ENCODE data around the gene HAGHL.

The HAGHL gene

DNA sequence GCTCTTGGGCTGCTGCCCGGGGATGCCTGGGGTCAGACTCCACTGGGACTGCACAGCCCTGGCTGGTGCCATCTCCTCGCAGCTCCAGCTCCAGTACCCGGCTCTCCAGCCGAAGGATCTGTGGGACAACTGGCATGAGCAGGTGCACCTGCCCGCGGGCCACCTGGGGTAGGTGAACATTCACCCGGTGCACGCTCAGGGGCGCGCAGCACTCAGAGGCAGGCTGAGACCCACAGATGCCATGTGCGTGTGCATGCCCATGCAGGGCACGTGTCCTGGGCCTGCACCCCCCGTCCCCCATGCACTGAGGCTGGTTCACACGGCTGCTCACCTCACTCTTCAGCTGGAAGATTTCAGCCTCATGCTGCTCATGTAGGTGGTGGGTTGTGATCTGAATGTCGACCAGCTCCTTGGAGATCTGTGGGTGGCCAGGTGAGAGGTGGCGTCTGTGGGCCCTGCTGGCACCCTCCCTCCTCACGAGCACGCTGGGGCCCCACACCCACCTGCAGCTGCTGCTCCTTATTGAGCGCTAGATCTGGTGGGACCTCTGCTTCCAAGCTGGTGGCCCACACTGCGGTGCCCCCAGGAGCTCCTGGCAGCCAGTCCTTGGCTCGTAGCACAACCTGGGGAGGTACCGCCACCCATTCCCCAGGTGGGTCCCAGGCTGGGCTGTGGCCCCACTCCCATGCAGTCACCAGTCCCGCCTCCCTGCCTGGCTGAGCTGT, 1.3 kb upstream of the HAGHL start:
- peaks cover 31% of the 10 kb centered on the region for H4K20me1 ChIP-seq (ENCODE audit: insufficient read depth, low read length)
- H3K9ac ChIP-seq (ENCODE audit: low read depth, low read length) = no peak overlapping the region
- H3K4me2 ChIP-seq (ENCODE audit: insufficient read depth, low read length) = no peak overlapping the region

DNA sequence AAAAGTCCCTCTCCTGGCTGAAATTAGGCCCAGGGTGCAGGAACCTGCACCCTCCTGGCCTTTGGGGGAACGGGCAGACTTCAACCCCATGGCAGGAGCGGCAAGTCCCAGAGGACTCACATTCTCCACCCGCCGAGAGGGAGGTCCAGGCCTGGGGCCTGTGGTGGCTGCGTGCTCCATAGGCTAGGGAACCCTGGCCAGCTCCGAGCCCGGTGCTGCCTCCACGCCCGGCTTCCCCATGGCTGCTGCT, 793 bp upstream of the HAGHL start:
- no peak overlapping the region; the same call in 1 of the 2 replicates for H3K9ac ChIP-seq (ENCODE audit: low read depth, low read length)
- no peaks in the 10 kb centered on the region for H3K79me2 ChIP-seq (ENCODE audit: insufficient read depth, low read length)
- peak overlapping the region in 1 of 2 experiments; percentile 72; a peak in 1 of 4 replicates for H3K4me3 ChIP-seq (ENCODE audit: low read depth in 1 of 2, low read length in 2 of 2)
- TF ChIP-seq, protein P1, sequence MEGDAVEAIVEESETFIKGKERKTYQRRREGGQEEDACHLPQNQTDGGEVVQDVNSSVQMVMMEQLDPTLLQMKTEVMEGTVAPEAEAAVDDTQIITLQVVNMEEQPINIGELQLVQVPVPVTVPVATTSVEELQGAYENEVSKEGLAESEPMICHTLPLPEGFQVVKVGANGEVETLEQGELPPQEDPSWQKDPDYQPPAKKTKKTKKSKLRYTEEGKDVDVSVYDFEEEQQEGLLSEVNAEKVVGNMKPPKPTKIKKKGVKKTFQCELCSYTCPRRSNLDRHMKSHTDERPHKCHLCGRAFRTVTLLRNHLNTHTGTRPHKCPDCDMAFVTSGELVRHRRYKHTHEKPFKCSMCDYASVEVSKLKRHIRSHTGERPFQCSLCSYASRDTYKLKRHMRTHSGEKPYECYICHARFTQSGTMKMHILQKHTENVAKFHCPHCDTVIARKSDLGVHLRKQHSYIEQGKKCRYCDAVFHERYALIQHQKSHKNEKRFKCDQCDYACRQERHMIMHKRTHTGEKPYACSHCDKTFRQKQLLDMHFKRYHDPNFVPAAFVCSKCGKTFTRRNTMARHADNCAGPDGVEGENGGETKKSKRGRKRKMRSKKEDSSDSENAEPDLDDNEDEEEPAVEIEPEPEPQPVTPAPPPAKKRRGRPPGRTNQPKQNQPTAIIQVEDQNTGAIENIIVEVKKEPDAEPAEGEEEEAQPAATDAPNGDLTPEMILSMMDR (IDR thresholded peaks at IDR 0.05; ENCODE audit: borderline replicate concordance, extremely low read depth, low read length, poor library complexity, severe bottlenecking) = no peak
- no peak for TF ChIP-seq EZH2 (IDR thresholded peaks at IDR 0.05; ENCODE audit: borderline replicate concordance, low read depth, low read length, severe bottlenecking)
- H3K27ac ChIP-seq (ENCODE audit: low read length) = no peak overlapping the region
- H3K36me3 ChIP-seq (ENCODE audit: insufficient read depth, low read length) = peaks cover 7% of the 10 kb centered on the region
- peak overlapping the region; percentile 93 for H3K4me2 ChIP-seq (ENCODE audit: insufficient read depth, low read length)
- H4K20me1 ChIP-seq (ENCODE audit: insufficient read depth, low read length) = peaks cover 35% of the 10 kb centered on the region
- H3K27me3 ChIP-seq (ENCODE audit: insufficient read depth, low read length, poor library complexity) = no peaks in the 10 kb centered on the region
- no peak overlapping the region for H2AFZ ChIP-seq (ENCODE audit: low read depth, low read length)
- H3K4me1 ChIP-seq (ENCODE audit: insufficient read depth, low read length) = peaks cover 26% of the 10 kb centered on the region
- ATAC-seq (ENCODE audit: insufficient read depth, low read depth) (no peak), DNase-seq (no peak)
- H3K9me3 ChIP-seq (ENCODE audit: insufficient read depth, low read length, severe bottlenecking) = no peaks in the 10 kb centered on the region

More for the DNA sequence above, 1.3 kb upstream of the HAGHL start:
- Histone ChIP-seq H2AFZ (ENCODE audit: low read depth, low read length) (no peak overlapping the region), H3K27ac (ENCODE audit: low read length) (no peak overlapping the region), H3K9me3 (ENCODE audit: insufficient read depth, low read length, severe bottlenecking) (no peaks in the 10 kb centered on the region), H3K27me3 (ENCODE audit: insufficient read depth, low read length, poor library complexity) (peaks cover under 1% of the 10 kb centered on the region), H3K4me1 (ENCODE audit: insufficient read depth, low read length) (peaks cover 30% of the 10 kb centered on the region), H3K4me3 (ENCODE audit: low read depth in 1 of 2, low read length in 2 of 2) (no peak overlapping the region), H3K36me3 (ENCODE audit: insufficient read depth, low read length) (peaks cover 2% of the 10 kb centered on the region; the same call in 1 of the 2 replicates), H3K79me2 (ENCODE audit: insufficient read depth, low read length) (no peaks in the 10 kb centered on the region)
- ATAC-seq (ENCODE audit: insufficient read depth, low read depth) = no peak
- no peak for DNase-seq
- TF ChIP-seq, protein P1 (IDR thresholded peaks at IDR 0.05; ENCODE audit: borderline replicate concordance, extremely low read depth, low read length, poor library complexity, severe bottlenecking) = no peak
- TF ChIP-seq EZH2 (IDR thresholded peaks at IDR 0.05; ENCODE audit: borderline replicate concordance, low read depth, low read length, severe bottlenecking) = no peak

DNA sequence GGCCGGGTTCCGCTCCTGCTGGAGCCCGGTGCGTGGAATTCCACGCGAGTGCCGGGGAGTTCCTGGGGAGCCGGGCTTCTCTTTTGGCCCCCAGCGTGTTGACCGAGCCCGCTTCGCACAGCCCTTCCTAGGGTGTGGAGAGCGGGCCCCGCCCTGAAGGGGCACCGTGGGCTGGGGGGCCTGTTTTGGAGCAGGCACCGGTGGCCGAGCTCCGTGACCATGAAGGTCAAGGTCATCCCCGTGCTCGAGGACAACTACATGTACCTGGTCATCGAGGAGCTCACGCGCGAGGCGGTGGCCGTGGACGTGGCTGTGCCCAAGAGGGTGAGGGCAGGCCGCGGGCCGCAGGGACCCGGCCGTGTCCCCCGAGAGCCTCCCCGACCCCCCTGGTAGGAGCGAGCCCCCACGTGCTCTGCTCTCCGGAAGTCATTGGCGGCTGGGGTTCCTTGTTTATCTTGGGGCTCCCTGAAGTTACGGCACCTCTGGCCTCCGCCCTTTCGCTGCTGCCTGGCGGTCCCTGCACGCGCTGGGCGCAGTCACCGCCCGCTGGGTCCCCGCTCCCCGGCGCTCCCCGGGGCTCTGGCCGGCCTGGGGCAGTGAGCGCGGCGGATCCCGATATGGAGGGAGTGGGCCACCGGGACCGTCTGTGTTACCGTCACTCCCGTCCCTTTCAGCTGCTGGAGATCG, 528 bp downstream of the HAGHL start:
- peak overlapping the region; percentile 93 for H3K4me2 ChIP-seq (ENCODE audit: insufficient read depth, low read length)
- H3K4me1 ChIP-seq (ENCODE audit: insufficient read depth, low read length) = peaks cover 14% of the 10 kb centered on the region
- TF ChIP-seq EZH2 (IDR thresholded peaks at IDR 0.05; ENCODE audit: borderline replicate concordance, low read depth, low read length, severe bottlenecking) = no peak
- TF ChIP-seq, protein P1 (IDR thresholded peaks at IDR 0.05; ENCODE audit: borderline replicate concordance, extremely low read depth, low read length, poor library complexity, severe bottlenecking) = no peak
- no peaks in the 10 kb centered on the region for H3K79me2 ChIP-seq (ENCODE audit: insufficient read depth, low read length)
- H3K9ac ChIP-seq (ENCODE audit: low read depth, low read length) = peak overlapping the region; percentile 65
- no peaks in the 10 kb centered on the region for H3K9me3 ChIP-seq (ENCODE audit: insufficient read depth, low read length, severe bottlenecking)
- H3K36me3 ChIP-seq (ENCODE audit: insufficient read depth, low read length) = peaks cover 20% of the 10 kb centered on the region
- no peaks in the 10 kb centered on the region for H3K27me3 ChIP-seq (ENCODE audit: insufficient read depth, low read length, poor library complexity)
- H3K27ac ChIP-seq (ENCODE audit: low read length) = peak overlapping the region; percentile 45; the same call in 1 of the 2 replicates
- H4K20me1 ChIP-seq (ENCODE audit: insufficient read depth, low read length) = peaks cover 24% of the 10 kb centered on the region
- ATAC-seq (ENCODE audit: insufficient read depth, low read depth) = no peak
- DNase-seq = no peak
- peak overlapping the region; percentile 27 to 72; a peak in 3 of 4 replicates for H3K4me3 ChIP-seq (ENCODE audit: low read depth in 1 of 2, low read length in 2 of 2)
- H2AFZ ChIP-seq (ENCODE audit: low read depth, low read length) = peak overlapping the region; percentile 66
